ENCODE data around the gene CDC20. TPM values are rescaled to one million over a fixed set of nuclear protein-coding genes. Genes with fewer than 3 reads are reported as not detected.
A peak's percentile ranks its signal among the peaks of the same experiment; 100 is the strongest.

Gene CDC20
- polyA plus RNA-seq, 1 donor from 2014 or later = 0.58 TPM

- peaks cover 0 to 5% (median 3%) of the 10 kb centered on the region in 3 donors for H3K4me1 Mint-ChIP-seq
- no peaks in the 10 kb centered on the region for H3K36me3 Mint-ChIP-seq
- no peak overlapping the region for H3K27ac Mint-ChIP-seq
- H3K27me3 Mint-ChIP-seq = no peaks in the 10 kb centered on the region
- no peak overlapping the region for H3K4me3 Mint-ChIP-seq
- no peaks in the 10 kb centered on the region for H3K9me3 Mint-ChIP-seq
These were observed 18.0 kb downstream of the CDC20 start for GRCh38 chr1:43376723-43377235.

GRCh38 chr1:43377831-43378230, 19.1 kb downstream of the CDC20 start:
- H3K36me3 Mint-ChIP-seq = peaks cover 2% of the 10 kb centered on the region
- peaks cover 0 to 6% (median 3%) of the 10 kb centered on the region in 3 donors for H3K4me1 Mint-ChIP-seq
- no peak overlapping the region for H3K4me3 Mint-ChIP-seq
- no peak overlapping the region for H3K27ac Mint-ChIP-seq
- H3K9me3 Mint-ChIP-seq = no peaks in the 10 kb centered on the region
- no peaks in the 10 kb centered on the region for H3K27me3 Mint-ChIP-seq

- Mint-ChIP-seq H3K9me3 (no peaks in the 10 kb centered on the region), H3K27ac (no peak overlapping the region)
These were observed 20.7 kb downstream of the CDC20 start for GRCh38 chr1:43379476-43379875.

GRCh38 chr1:43381612-43382011, 22.8 kb downstream of the CDC20 start:
- peaks cover 2% of the 10 kb centered on the region for H3K36me3 Mint-ChIP-seq
- H3K27ac Mint-ChIP-seq = peak overlapping the region in 1 of 3 donors; percentile 18

More at GRCh38 chr1:43379476-43379875, 20.7 kb downstream of the CDC20 start:
- H3K4me1 Mint-ChIP-seq = peaks cover 0 to 6% (median 3%) of the 10 kb centered on the region in 3 donors
- no peak overlapping the region for H3K4me3 Mint-ChIP-seq
- peaks cover 2% of the 10 kb centered on the region for H3K36me3 Mint-ChIP-seq
- no peaks in the 10 kb centered on the region for H3K27me3 Mint-ChIP-seq

GRCh38 chr1:43382027-43382779, 23.4 kb downstream of the CDC20 start:
- Mint-ChIP-seq H3K9me3 (no peaks in the 10 kb centered on the region), H3K36me3 (peaks cover 2% of the 10 kb centered on the region), H3K4me1 (peaks cover 0 to 3% (median 2%) of the 10 kb centered on the region in 3 donors), H3K27ac (peak overlapping the region in 1 of 3 donors; percentile 40), H3K4me3 (no peak overlapping the region), H3K27me3 (no peaks in the 10 kb centered on the region)

More at GRCh38 chr1:43381612-43382011, 22.8 kb downstream of the CDC20 start:
- no peaks in the 10 kb centered on the region for H3K9me3 Mint-ChIP-seq
- no peak overlapping the region for H3K4me3 Mint-ChIP-seq
- no peaks in the 10 kb centered on the region for H3K27me3 Mint-ChIP-seq
- H3K4me1 Mint-ChIP-seq = peaks cover 0 to 3% (median 2%) of the 10 kb centered on the region in 3 donors

GRCh38 chr1:43383449-43383848, 24.7 kb downstream of the CDC20 start:
- H3K4me1 Mint-ChIP-seq = peaks cover under 1 to 10% (median 4%) of the 10 kb centered on the region in 3 donors
- peak overlapping the region in 1 of 4 donors; percentile 53 for H3K4me3 Mint-ChIP-seq
- peaks cover 2% of the 10 kb centered on the region for H3K36me3 Mint-ChIP-seq
- peak overlapping the region in 1 of 3 donors; percentile 59 for H3K27ac Mint-ChIP-seq
- H3K27me3 Mint-ChIP-seq = no peaks in the 10 kb centered on the region
- H3K9me3 Mint-ChIP-seq = no peaks in the 10 kb centered on the region

- Mint-ChIP-seq H3K4me3 (peak overlapping the region in 1 of 4 donors; percentile 97), H3K36me3 (peaks cover 2% of the 10 kb centered on the region), H3K27me3 (no peaks in the 10 kb centered on the region), H3K4me1 (peaks cover 21 to 30% (median 25%) of the 10 kb centered on the region in 3 donors), H3K9me3 (no peaks in the 10 kb centered on the region), H3K27ac (peak overlapping the region in 2 of 3 donors; percentile 13 to 69)
These were observed 27.9 kb downstream of the CDC20 start for GRCh38 chr1:43386676-43387075.

- Mint-ChIP-seq H3K4me1 (peaks cover 27 to 36% (median 28%) of the 10 kb centered on the region in 3 donors), H3K9me3 (no peaks in the 10 kb centered on the region), H3K27ac (peak overlapping the region; percentile 57 to 99 (median 63)), H3K4me3 (peak overlapping the region; percentile 97 to 100 (median 100)), H3K27me3 (no peaks in the 10 kb centered on the region), H3K36me3 (no peaks in the 10 kb centered on the region)
These were observed 29.3 kb downstream of the CDC20 start for GRCh38 chr1:43387976-43388599.

- Mint-ChIP-seq H3K36me3 (no peaks in the 10 kb centered on the region), H3K4me1 (peaks cover 30 to 41% (median 30%) of the 10 kb centered on the region in 3 donors), H3K9me3 (no peaks in the 10 kb centered on the region), H3K27me3 (no peaks in the 10 kb centered on the region), H3K4me3 (peak overlapping the region; percentile 97 to 100 (median 100)), H3K27ac (peak overlapping the region in 2 of 3 donors; percentile 63 to 99)
These were observed 29.8 kb downstream of the CDC20 start for GRCh38 chr1:43388613-43389012.

- Mint-ChIP-seq H3K27ac (peak within 1 kb of the TSS; percentile 65 to 99 (median 96)), H3K9me3 (no peaks in the 10 kb centered on the region), H3K4me1 (peaks cover 30 to 45% (median 30%) of the 10 kb centered on the region in 3 donors), H3K36me3 (no peaks in the 10 kb centered on the region), H3K4me3 (peak within 1 kb of the TSS; percentile 97 to 100 (median 100)), H3K27me3 (no peaks in the 10 kb centered on the region)
These were observed 30.8 kb downstream of the CDC20 start, which contains the start of the genes MED8 and SZT2 for GRCh38 chr1:43389326-43390313. Gene MED8 (minus strand): TSS chr1:43389800. CDS start chr1:43389764, 36 bp downstream. Gene SZT2 (plus strand): TSS chr1:43389899. CDS start chr1:43389969, 70 bp downstream.

- peaks cover 3% of the 10 kb centered on the region for H3K36me3 Mint-ChIP-seq
- peak overlapping the region in 2 of 4 donors; percentile 49 to 60 for H3K4me3 Mint-ChIP-seq
- peak overlapping the region; percentile 36 to 41 (median 37) for H3K27ac Mint-ChIP-seq
- peaks cover 35 to 42% (median 35%) of the 10 kb centered on the region in 3 donors for H3K4me1 Mint-ChIP-seq
- H3K9me3 Mint-ChIP-seq = no peaks in the 10 kb centered on the region
- H3K27me3 Mint-ChIP-seq = no peaks in the 10 kb centered on the region
These were observed 33.9 kb downstream of the CDC20 start for GRCh38 chr1:43392702-43393101.

- Mint-ChIP-seq H3K36me3 (peaks cover 6% of the 10 kb centered on the region), H3K27ac (no peak overlapping the region), H3K9me3 (no peaks in the 10 kb centered on the region), H3K4me1 (peaks cover 18 to 20% (median 18%) of the 10 kb centered on the region in 3 donors), H3K27me3 (no peaks in the 10 kb centered on the region), H3K4me3 (no peak overlapping the region)
These were observed 36.7 kb downstream of the CDC20 start for GRCh38 chr1:43395523-43395922.

- H3K4me3 Mint-ChIP-seq = no peak overlapping the region
- no peaks in the 10 kb centered on the region for H3K9me3 Mint-ChIP-seq
- peaks cover 15 to 19% (median 15%) of the 10 kb centered on the region in 3 donors for H3K4me1 Mint-ChIP-seq
- H3K27ac Mint-ChIP-seq = peak overlapping the region in 1 of 3 donors; percentile 43
- H3K27me3 Mint-ChIP-seq = no peaks in the 10 kb centered on the region
- peaks cover 6% of the 10 kb centered on the region for H3K36me3 Mint-ChIP-seq
These were observed 37.3 kb downstream of the CDC20 start for GRCh38 chr1:43396059-43396458.

- Mint-ChIP-seq H3K9me3 (no peaks in the 10 kb centered on the region), H3K36me3 (peaks cover 12% of the 10 kb centered on the region), H3K4me3 (no peak overlapping the region), H3K27me3 (no peaks in the 10 kb centered on the region), H3K27ac (no peak overlapping the region), H3K4me1 (peaks cover 11 to 15% (median 13%) of the 10 kb centered on the region in 3 donors)
These were observed 39.4 kb downstream of the CDC20 start for GRCh38 chr1:43398227-43398626.

Data from IgD-negative memory B cell (primary cell).